Stimulated activated CD4-positive, alpha-beta T cell treated with anti-CD3 and anti-CD28 coated beads, Interleukin-2, amount 100 ng/mL, for 4 hours (primary cell): ENCODE results near the gene CR2.
A peak's percentile ranks its signal among the peaks of the same experiment; 100 is the strongest.
"Not testable (repeated sequence)": the region's sequence is repeated elsewhere in the genome, so short reads cannot be mapped to it uniquely, and the experiment has no call there.

Experiments used
- DNase-seq: peaks from one replicate; pipeline ENCODE4 v3.0.0-alpha.2; 2020; ENCODE audit warnings: low read depth

CR2 gene

GRCh38 chr1:207453710-207454045, 450 bp upstream of the CR2 start:
- DNase-seq, result no peak

- DNase-seq, result no peak
These were observed 1.1 kb downstream of the CR2 start for GRCh38 chr1:207455183-207455754.

- DNase-seq, result no peak
These were observed 4.3 kb downstream of the CR2 start for GRCh38 chr1:207458414-207458813.

GRCh38 chr1:207459008-207459407, 4.9 kb downstream of the CR2 start:
- DNase-seq, result no peak

- no peak for DNase-seq
These were observed 7.5 kb downstream of the CR2 start for GRCh38 chr1:207461649-207462048.

GRCh38 chr1:207462535-207462934, 8.4 kb downstream of the CR2 start:
- DNase-seq, result no peak

- no peak for DNase-seq
These were observed 8.9 kb downstream of the CR2 start for GRCh38 chr1:207463021-207463420.

- no peak for DNase-seq
These were observed 9.4 kb downstream of the CR2 start for GRCh38 chr1:207463571-207463970.

GRCh38 chr1:207470927-207471326, 16.8 kb downstream of the CR2 start:
- DNase-seq, result no peak

GRCh38 chr1:207474210-207474609, 20.1 kb downstream of the CR2 start:
- DNase-seq, result no peak

GRCh38 chr1:207486198-207486597, 32.1 kb downstream of the CR2 start:
- no peak for DNase-seq

- no peak for DNase-seq
These were observed 33.5 kb downstream of the CR2 start for GRCh38 chr1:207487636-207488035.

GRCh38 chr1:207493212-207493611, 39.1 kb downstream of the CR2 start:
- no peak for DNase-seq

- DNase-seq, result no peak
These were observed 40.0 kb downstream of the CR2 start for GRCh38 chr1:207494171-207494570.

GRCh38 chr1:207495281-207495680, 41.2 kb downstream of the CR2 start:
- not testable (repeated sequence) for DNase-seq

- no peak for DNase-seq
These were observed 42.0 kb downstream of the CR2 start, which contains the start of gene CR1 for GRCh38 chr1:207495801-207496792. Gene CR1, plus strand, starts transcription at chr1:207496157. Its CDS starts 111 bp downstream, at chr1:207496268.

GRCh38 chr1:207497941-207498340, 43.8 kb downstream of the CR2 start:
- DNase-seq, result no peak

- DNase-seq, result peak; percentile 44
These were observed 45.4 kb downstream of the CR2 start for GRCh38 chr1:207499573-207499972.

GRCh38 chr1:207500306-207500705, 46.2 kb downstream of the CR2 start:
- no peak for DNase-seq

GRCh38 chr1:207501071-207501470, 46.9 kb downstream of the CR2 start:
- no peak for DNase-seq

- no peak for DNase-seq
These were observed 48.6 kb downstream of the CR2 start for GRCh38 chr1:207502726-207503125.

- no peak for DNase-seq
These were observed 49.8 kb downstream of the CR2 start for GRCh38 chr1:207503950-207504349.

GRCh38 chr1:207504438-207504837, 50.3 kb downstream of the CR2 start:
- no peak for DNase-seq
